Osteoblast (primary cell): ENCODE results near the gene EFHC2. TPM values are rescaled to one million over a fixed set of nuclear protein-coding genes. Genes with fewer than 3 reads are reported as not detected.
"Not testable (repeated sequence)": the region's sequence is repeated elsewhere in the genome, so short reads cannot be mapped to it uniquely, and the experiment has no call there.

ENCODE experiments used
- DNase-seq: peaks from one replicate; pipeline ENCODE4 v3.0.0; 2011; ENCODE audit warnings: low spot score, mixed read lengths; ENCODE audit not compliant: insufficient read length; ENCODE audit errors: missing footprints
- H2AFZ ChIP-seq: 2 replicates; pipeline ENCODE4 v1.6.0; 2011; ENCODE audit warnings: mild to moderate bottlenecking, low read length
- H3K27ac ChIP-seq: 2 replicates; pipeline ENCODE4 v1.5.1; 2011; ENCODE audit warnings: mild to moderate bottlenecking, low read depth, low read length, moderate library complexity
- H3K27me3 ChIP-seq: 2 replicates; pipeline ENCODE4 v1.6.0; 2012; ENCODE audit warnings: mild to moderate bottlenecking, control low read depth, inconsistent platforms, low read length, moderate library complexity; ENCODE audit not compliant: insufficient read depth
- H3K36me3 ChIP-seq: 2 replicates; pipeline ENCODE4 v1.5.1; 2011; ENCODE audit warnings: mild to moderate bottlenecking, low read length, control low read depth, moderate library complexity; ENCODE audit not compliant: insufficient read depth
- H3K4me1 ChIP-seq: 2 replicates; pipeline ENCODE4 v1.5.1; 2011; ENCODE audit warnings: mild to moderate bottlenecking, low read length, control low read depth, moderate library complexity; ENCODE audit not compliant: insufficient read depth
- H3K4me2 ChIP-seq: 2 replicates; pipeline ENCODE4 v1.6.0; 2011; ENCODE audit warnings: mild to moderate bottlenecking, low read length; ENCODE audit not compliant: insufficient read depth
- H3K4me3 ChIP-seq: fragments of 200-600 bp; sonication (generic); 3 replicates; pipeline ENCODE4 v1.5.1; 2012; ENCODE audit warnings: mild to moderate bottlenecking, low read length, inconsistent platforms; ENCODE audit not compliant: insufficient read depth
- H3K79me2 ChIP-seq: 2 replicates; pipeline ENCODE4 v1.6.0; 2012; ENCODE audit warnings: mild to moderate bottlenecking, low read length, control low read depth, inconsistent platforms; ENCODE audit not compliant: insufficient read depth
- H3K9me3 ChIP-seq: 2 replicates; pipeline ENCODE4 v1.5.1; 2011; ENCODE audit warnings: low read depth, low read length, control low read depth
- H4K20me1 ChIP-seq: 2 replicates; pipeline ENCODE4 v1.6.0; 2012; ENCODE audit warnings: mild to moderate bottlenecking, low read length, control low read depth; ENCODE audit not compliant: insufficient read depth
- total RNA-seq: library from RNA; depleted of rRNA; stranded (reverse); fragments of >200 nt; gene quantifications from 2 replicates; pipeline ENCODE4 v1.2.3, GENCODE V29; 2012
- TF ChIP-seq, protein P1 (sequence below): IDR thresholded peaks from 2 replicates; pipeline ENCODE4 v1.5.1; 2011; ENCODE audit warnings: mild to moderate bottlenecking, low read depth, low read length, moderate library complexity; ENCODE audit errors: extremely low read depth

The EFHC2 gene
- total RNA-seq, 1 donor = 3.6 TPM

DNA sequence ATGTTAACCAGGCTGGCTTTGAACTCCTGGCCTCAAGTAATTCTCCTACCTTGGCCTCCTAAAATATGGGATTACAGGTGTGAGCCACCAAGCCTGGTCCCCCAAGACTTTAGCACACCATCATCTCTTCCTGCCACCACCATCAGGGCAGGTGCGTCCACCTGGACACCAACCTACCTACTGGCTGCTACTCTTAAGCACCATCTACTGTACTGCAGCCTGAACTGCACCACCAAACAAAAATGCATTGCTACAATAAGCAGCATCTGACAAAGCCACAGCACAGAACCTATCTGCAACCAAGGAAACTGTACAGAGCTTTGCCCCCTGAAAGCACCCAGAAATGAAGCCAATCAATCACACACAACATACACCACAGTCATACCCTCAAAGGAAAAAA, 139.7 kb downstream of the EFHC2 start:
- Histone ChIP-seq H4K20me1 (no peaks in the 10 kb centered on the region), H3K4me3 (no peak overlapping the region), H3K9me3 (no peaks in the 10 kb centered on the region), H3K27ac (no peak overlapping the region), H3K36me3 (no peaks in the 10 kb centered on the region), H3K79me2 (no peaks in the 10 kb centered on the region), H3K4me1 (no peaks in the 10 kb centered on the region), H3K27me3 (peaks cover 10% of the 10 kb centered on the region), H3K4me2 (no peak overlapping the region), H2AFZ (no peak overlapping the region)
- no peak for DNase-seq
- TF ChIP-seq, protein P1, sequence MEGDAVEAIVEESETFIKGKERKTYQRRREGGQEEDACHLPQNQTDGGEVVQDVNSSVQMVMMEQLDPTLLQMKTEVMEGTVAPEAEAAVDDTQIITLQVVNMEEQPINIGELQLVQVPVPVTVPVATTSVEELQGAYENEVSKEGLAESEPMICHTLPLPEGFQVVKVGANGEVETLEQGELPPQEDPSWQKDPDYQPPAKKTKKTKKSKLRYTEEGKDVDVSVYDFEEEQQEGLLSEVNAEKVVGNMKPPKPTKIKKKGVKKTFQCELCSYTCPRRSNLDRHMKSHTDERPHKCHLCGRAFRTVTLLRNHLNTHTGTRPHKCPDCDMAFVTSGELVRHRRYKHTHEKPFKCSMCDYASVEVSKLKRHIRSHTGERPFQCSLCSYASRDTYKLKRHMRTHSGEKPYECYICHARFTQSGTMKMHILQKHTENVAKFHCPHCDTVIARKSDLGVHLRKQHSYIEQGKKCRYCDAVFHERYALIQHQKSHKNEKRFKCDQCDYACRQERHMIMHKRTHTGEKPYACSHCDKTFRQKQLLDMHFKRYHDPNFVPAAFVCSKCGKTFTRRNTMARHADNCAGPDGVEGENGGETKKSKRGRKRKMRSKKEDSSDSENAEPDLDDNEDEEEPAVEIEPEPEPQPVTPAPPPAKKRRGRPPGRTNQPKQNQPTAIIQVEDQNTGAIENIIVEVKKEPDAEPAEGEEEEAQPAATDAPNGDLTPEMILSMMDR = no peak

GRCh38 chrX:44202596-44202995, 140.9 kb downstream of the EFHC2 start:
- no peaks in the 10 kb centered on the region for H4K20me1 ChIP-seq
- TF ChIP-seq, protein P1 = no peak
- no peak overlapping the region for H2AFZ ChIP-seq
- no peak overlapping the region for H3K27ac ChIP-seq
- no peaks in the 10 kb centered on the region for H3K79me2 ChIP-seq
- peaks cover 10% of the 10 kb centered on the region for H3K27me3 ChIP-seq
- H3K36me3 ChIP-seq = no peaks in the 10 kb centered on the region
- no peak overlapping the region for H3K4me3 ChIP-seq
- no peaks in the 10 kb centered on the region for H3K9me3 ChIP-seq
- H3K4me2 ChIP-seq = no peak overlapping the region
- H3K4me1 ChIP-seq = no peaks in the 10 kb centered on the region
- no peak for DNase-seq

- no peak overlapping the region for H3K27ac ChIP-seq
- H3K4me1 ChIP-seq = no peaks in the 10 kb centered on the region
- H3K9me3 ChIP-seq = no peaks in the 10 kb centered on the region
- no peaks in the 10 kb centered on the region for H4K20me1 ChIP-seq
- peaks cover 6% of the 10 kb centered on the region for H3K27me3 ChIP-seq
- no peak overlapping the region for H3K4me3 ChIP-seq
- DNase-seq = no peak
- TF ChIP-seq, protein P1 = no peak
- H3K79me2 ChIP-seq = no peaks in the 10 kb centered on the region
- H3K36me3 ChIP-seq = no peaks in the 10 kb centered on the region
- H2AFZ ChIP-seq = no peak overlapping the region
- no peak overlapping the region for H3K4me2 ChIP-seq
Measured at GRCh38 chrX:44189116-44189515, 154.4 kb downstream of the EFHC2 start.

DNA sequence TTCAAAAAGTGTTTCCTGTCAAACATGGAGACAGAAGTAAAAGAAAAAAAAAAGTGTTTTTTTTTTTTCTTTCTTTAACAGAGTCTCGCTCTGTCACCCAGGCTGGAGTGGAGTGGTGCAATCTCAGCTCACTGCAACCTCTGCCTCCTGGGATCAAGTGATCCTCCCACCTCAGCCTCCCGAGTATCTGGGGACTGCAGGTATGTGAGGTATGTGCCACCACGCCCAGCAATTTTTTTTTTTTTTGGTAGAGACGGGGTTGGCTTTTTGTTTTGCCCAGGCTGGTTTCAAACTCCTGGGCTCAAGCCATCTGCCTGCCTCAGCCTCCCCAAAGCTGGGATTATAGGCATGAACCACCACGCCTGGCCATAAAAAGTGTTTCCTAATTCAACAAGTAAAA, 155.6 kb downstream of the EFHC2 start:
- H2AFZ ChIP-seq, H3K36me3 ChIP-seq, H3K79me2 ChIP-seq, H3K4me1 ChIP-seq, DNase-seq, H3K4me3 ChIP-seq, H3K27ac ChIP-seq, H3K4me2 ChIP-seq, H3K27me3 ChIP-seq, H4K20me1 ChIP-seq, H3K9me3 ChIP-seq: not testable (repeated sequence)
